DOHH2 (cell line): ENCODE measurements around the gene RAD51C.
"Not testable (repeated sequence)": the region's sequence is repeated elsewhere in the genome, so short reads cannot be mapped to it uniquely, and the experiment has no call there.

Experiments used
- H3F3A ChIP-seq: fragments of 200-600 bp; sonication (generic), shearing (Covaris generic); 2 replicates; pipeline ENCODE4 v1.6.0; 2016; ENCODE audit warnings: antibody characterized with exemption, mild to moderate bottlenecking; ENCODE audit not compliant: control insufficient read depth, insufficient read depth
- H3K27ac ChIP-seq: fragments of 200-600 bp; sonication (generic); 2 replicates; pipeline ENCODE4 v1.5.1; 2014; ENCODE audit warnings: low read depth, mild to moderate bottlenecking, low read length, moderate library complexity
- H3K27me3 ChIP-seq: fragments of 200-600 bp; sonication (generic); 2 replicates; pipeline ENCODE4 v1.6.1; 2014; ENCODE audit warnings: mild to moderate bottlenecking, low read length, mixed read lengths; ENCODE audit not compliant: control insufficient read depth
- H3K36me3 ChIP-seq: fragments of 200-600 bp; sonication (generic); 2 replicates; pipeline ENCODE4 v1.6.1; 2014; ENCODE audit warnings: mild to moderate bottlenecking, low read length, moderate library complexity, mixed read lengths; ENCODE audit not compliant: control insufficient read depth
- H3K4me1 ChIP-seq: fragments of 200-600 bp; sonication (generic); 2 replicates; pipeline ENCODE4 v1.6.1; 2014; ENCODE audit warnings: mild to moderate bottlenecking, low read length, mixed read lengths; ENCODE audit not compliant: control insufficient read depth
- H3K4me2 ChIP-seq: fragments of 200-600 bp; sonication (generic); 2 replicates; pipeline ENCODE4 v1.6.0; 2014; ENCODE audit warnings: mild to moderate bottlenecking, low read length, moderate library complexity
- H3K4me3 ChIP-seq: fragments of 200-600 bp; sonication (generic); 2 replicates; pipeline ENCODE4 v1.5.1; 2014; ENCODE audit warnings: mild to moderate bottlenecking, low read length, mixed read lengths
- H3K79me2 ChIP-seq: fragments of 200-600 bp; sonication (generic); 2 replicates; pipeline ENCODE4 v1.6.1; 2014; ENCODE audit warnings: mild to moderate bottlenecking, low read length, mixed read lengths; ENCODE audit not compliant: control insufficient read depth
- H3K9me2 ChIP-seq: fragments of 200-600 bp; sonication (generic); replicated peaks from 2 replicates; pipeline ENCODE4 v1.6.1; 2014; ENCODE audit warnings: mild to moderate bottlenecking, low read length, mixed read lengths; ENCODE audit not compliant: control insufficient read depth
- H3K9me3 ChIP-seq: fragments of 200-600 bp; sonication (generic); 2 replicates; pipeline ENCODE4 v1.6.1; 2014; ENCODE audit warnings: antibody characterized with exemption, low read length, mixed read lengths; ENCODE audit not compliant: control insufficient read depth, insufficient read depth
- H4K20me1 ChIP-seq: fragments of 200-600 bp; sonication (generic); 2 replicates; pipeline ENCODE4 v1.6.0; 2014; ENCODE audit warnings: low read depth, mild to moderate bottlenecking, antibody characterized with exemption, low read length, moderate library complexity; ENCODE audit not compliant: control insufficient read depth, insufficient read depth
- EZH2phosphoT487 ChIP-seq: fragments of 200-600 bp; sonication (generic); IDR thresholded peaks from 2 replicates; pipeline ENCODE4 v1.6.1; 2017; ENCODE audit warnings: borderline replicate concordance, mild to moderate bottlenecking, antibody characterized with exemption, low read length, moderate library complexity, mixed read lengths
- TF ChIP-seq, protein P1 (sequence below): fragments of 200-600 bp; sonication (generic); IDR thresholded peaks from one replicate; pipeline ENCODE4 v1.5.1; 2014; ENCODE audit warnings: antibody characterized with exemption, mild to moderate bottlenecking, low read depth, low read length; ENCODE audit not compliant: poor library complexity, severe bottlenecking

The RAD51C gene

DNA sequence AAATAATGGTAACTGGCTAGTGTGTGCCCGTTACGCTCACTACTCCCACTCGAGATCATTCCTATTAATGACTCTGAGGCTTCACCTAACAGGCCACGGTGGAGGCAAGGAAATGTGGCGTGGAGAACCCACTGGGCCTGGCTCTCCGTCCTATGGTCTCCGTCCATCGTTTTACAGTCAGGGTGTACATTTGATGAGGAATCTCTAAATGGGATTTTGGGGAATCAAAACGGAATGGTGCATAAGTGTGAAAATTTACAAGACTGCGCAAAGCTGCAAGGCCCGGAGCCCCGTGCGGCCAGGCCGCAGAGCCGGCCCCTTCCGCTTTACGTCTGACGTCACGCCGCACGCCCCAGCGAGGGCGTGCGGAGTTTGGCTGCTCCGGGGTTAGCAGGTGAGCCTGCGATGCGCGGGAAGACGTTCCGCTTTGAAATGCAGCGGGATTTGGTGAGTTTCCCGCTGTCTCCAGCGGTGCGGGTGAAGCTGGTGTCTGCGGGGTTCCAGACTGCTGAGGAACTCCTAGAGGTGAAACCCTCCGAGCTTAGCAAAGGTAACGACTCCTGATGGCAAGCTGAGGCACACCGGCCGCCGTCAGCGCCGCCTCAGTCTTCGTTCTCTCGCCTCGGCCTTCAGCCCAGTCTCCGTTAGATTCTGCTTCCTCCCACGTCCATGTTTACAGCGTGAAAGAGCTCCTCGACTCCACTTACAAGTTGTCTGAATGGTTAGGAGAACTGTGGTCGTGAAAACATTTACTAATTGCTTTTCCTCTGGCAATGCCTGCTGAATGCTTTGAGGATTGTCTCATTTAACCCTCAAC lies at the start of gene RAD51C:
Gene RAD51C (plus strand): TSS at position 364 of the 817 bp plus-strand sequence. CDS start 42 bp downstream, at position 406.
- H3K4me1 ChIP-seq, result peaks cover 26% of the 10 kb centered on the region
- no peaks in the 10 kb centered on the region for H3F3A ChIP-seq
- peaks cover 41% of the 10 kb centered on the region for H3K36me3 ChIP-seq
- no peaks in the 10 kb centered on the region for H3K9me2 ChIP-seq
- no peaks in the 10 kb centered on the region for H3K27me3 ChIP-seq
- H3K9me3 ChIP-seq, result no peaks in the 10 kb centered on the region
- H3K4me2 ChIP-seq, result peak within 1 kb of the TSS; percentile 81
- H3K79me2 ChIP-seq, result peaks cover 49% of the 10 kb centered on the region
- no peak for TF ChIP-seq EZH2phosphoT487
- TF ChIP-seq, protein P1, sequence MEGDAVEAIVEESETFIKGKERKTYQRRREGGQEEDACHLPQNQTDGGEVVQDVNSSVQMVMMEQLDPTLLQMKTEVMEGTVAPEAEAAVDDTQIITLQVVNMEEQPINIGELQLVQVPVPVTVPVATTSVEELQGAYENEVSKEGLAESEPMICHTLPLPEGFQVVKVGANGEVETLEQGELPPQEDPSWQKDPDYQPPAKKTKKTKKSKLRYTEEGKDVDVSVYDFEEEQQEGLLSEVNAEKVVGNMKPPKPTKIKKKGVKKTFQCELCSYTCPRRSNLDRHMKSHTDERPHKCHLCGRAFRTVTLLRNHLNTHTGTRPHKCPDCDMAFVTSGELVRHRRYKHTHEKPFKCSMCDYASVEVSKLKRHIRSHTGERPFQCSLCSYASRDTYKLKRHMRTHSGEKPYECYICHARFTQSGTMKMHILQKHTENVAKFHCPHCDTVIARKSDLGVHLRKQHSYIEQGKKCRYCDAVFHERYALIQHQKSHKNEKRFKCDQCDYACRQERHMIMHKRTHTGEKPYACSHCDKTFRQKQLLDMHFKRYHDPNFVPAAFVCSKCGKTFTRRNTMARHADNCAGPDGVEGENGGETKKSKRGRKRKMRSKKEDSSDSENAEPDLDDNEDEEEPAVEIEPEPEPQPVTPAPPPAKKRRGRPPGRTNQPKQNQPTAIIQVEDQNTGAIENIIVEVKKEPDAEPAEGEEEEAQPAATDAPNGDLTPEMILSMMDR, result no peak
- peak within 1 kb of the TSS; percentile 65 for H3K27ac ChIP-seq
- H4K20me1 ChIP-seq, result no peaks in the 10 kb centered on the region
- peak within 1 kb of the TSS; percentile 84 for H3K4me3 ChIP-seq

GRCh38 chr17:58643147-58643546 lies 49.3 kb upstream of the RAD51C start:
- Histone ChIP-seq H4K20me1 (no peaks in the 10 kb centered on the region), H3K79me2 (no peaks in the 10 kb centered on the region), H3K27ac (no peak overlapping the region), H3K4me1 (no peaks in the 10 kb centered on the region), H3F3A (no peaks in the 10 kb centered on the region), H3K27me3 (no peaks in the 10 kb centered on the region), H3K9me2 (no peaks in the 10 kb centered on the region), H3K36me3 (no peaks in the 10 kb centered on the region), H3K4me3 (no peak overlapping the region), H3K9me3 (no peaks in the 10 kb centered on the region), H3K4me2 (no peak overlapping the region)
- TF ChIP-seq, protein P1, result no peak
- TF ChIP-seq EZH2phosphoT487, result no peak

DNA sequence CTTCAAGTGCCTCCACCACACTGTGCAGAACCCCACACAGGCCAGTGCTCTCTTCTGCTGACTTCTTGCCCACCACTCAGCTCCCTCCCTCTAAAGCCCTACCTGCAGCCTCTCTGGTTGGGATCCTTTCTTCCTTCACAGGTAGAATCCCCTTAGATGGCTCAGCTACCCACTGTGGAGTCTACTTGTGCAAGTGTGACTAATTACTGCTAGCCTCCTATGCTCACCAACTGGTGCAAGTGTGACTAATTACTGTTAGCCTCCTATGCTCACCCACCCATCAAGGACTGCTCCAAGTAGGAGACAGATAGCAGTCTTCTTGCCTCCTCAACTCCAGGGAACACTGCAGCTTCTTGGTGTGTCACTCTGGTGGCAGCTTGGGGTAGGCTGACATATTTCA lies 44.2 kb upstream of the RAD51C start:
- Histone ChIP-seq H3K79me2 (no peaks in the 10 kb centered on the region), H3K27me3 (peaks cover 4% of the 10 kb centered on the region), H3K4me2 (no peak overlapping the region), H3K4me1 (no peaks in the 10 kb centered on the region), H3K27ac (no peak overlapping the region), H3K36me3 (no peaks in the 10 kb centered on the region), H3K9me3 (no peaks in the 10 kb centered on the region), H3K9me2 (no peaks in the 10 kb centered on the region), H4K20me1 (no peaks in the 10 kb centered on the region), H3F3A (no peaks in the 10 kb centered on the region), H3K4me3 (no peak overlapping the region)
- no peak for TF ChIP-seq EZH2phosphoT487
- TF ChIP-seq, protein P1, result no peak

- Histone ChIP-seq H3K27ac (0 out of 2 replicates have a peak overlapping the region, but pooled peaks have one; percentile 79), H3K4me2 (peak overlapping the region; percentile 77), H3K4me3 (peak overlapping the region; percentile 70), H3K4me1 (peaks cover 11% of the 10 kb centered on the region)
- not testable (repeated sequence) for H3K9me2 ChIP-seq, H4K20me1 ChIP-seq, H3F3A ChIP-seq, H3K9me3 ChIP-seq, H3K27me3 ChIP-seq, H3K36me3 ChIP-seq, H3K79me2 ChIP-seq
Observed at GRCh38 chr17:58657962-58658803, 34.2 kb upstream of the RAD51C start.
